ENCODE measurements around the gene ARHGEF19. TPM values are rescaled to one million over a fixed set of nuclear protein-coding genes. Genes with fewer than 3 reads are reported as not detected.

The ARHGEF19 gene
- total and polyA plus RNA-seq, 2 of the 13 experiments (the other 11 are each of a cell fraction or from before 2014, with no cell fraction given): 1.7 to 1.8 TPM

GRCh38 chr1:16164213-16165072 lies 48.0 kb downstream of the ARHGEF19 start (continued):
- TF ChIP-seq HMGXB4 (CRISPR knock-in tag; IDR thresholded peaks at IDR 0.05; ENCODE audit: borderline replicate concordance in 1 of 2, low read depth in 1 of 2) (peak in 1 of 2 experiments; percentile 55; a peak in 1 of 4 replicates), ZNF274 (CRISPR knock-in tag; IDR thresholded peaks at IDR 0.05) (no peak), TFDP1 (CRISPR knock-in tag; IDR thresholded peaks at IDR 0.05; ENCODE audit: borderline replicate concordance) (peak; percentile 40; the same call in 1 of the 2 replicates), ATF3 (CRISPR knock-in tag; IDR thresholded peaks at IDR 0.05) (peak; percentile 93), SIN3A (IDR thresholded peaks at IDR 0.05; ENCODE audit: borderline replicate concordance, low read depth, low read length) (peak; percentile 48; the same call in 1 of the 2 replicates), ZSCAN5A (CRISPR knock-in tag; IDR thresholded peaks at IDR 0.05; ENCODE audit: borderline replicate concordance) (no peak), NCOR1 (IDR thresholded peaks at IDR 0.05; ENCODE audit: borderline replicate concordance, low read length) (peak; percentile 58; the same call in 1 of the 2 replicates), PAF1 (CRISPR knock-in tag; IDR thresholded peaks at IDR 0.05) (no peak), MEIS2 (CRISPR knock-in tag; IDR thresholded peaks at IDR 0.05) (0 out of 2 replicates have a peak, but pooled peaks have one; percentile 33), FOXA1 (IDR thresholded peaks at IDR 0.05) (no peak), FOXA1 (CRISPR knock-in tag; IDR thresholded peaks at IDR 0.05) (peak; percentile 69; the same call in 1 of the 2 replicates), ZNF136 (CRISPR knock-in tag; IDR thresholded peaks at IDR 0.05; ENCODE audit: low read depth) (no peak), BRF2 (CRISPR knock-in tag; IDR thresholded peaks at IDR 0.05) (no peak), HMG20B (CRISPR knock-in tag; conservative IDR thresholded peaks at IDR 0.05) (no peak), ZKSCAN8 (CRISPR knock-in tag; IDR thresholded peaks at IDR 0.05; ENCODE audit: borderline replicate concordance) (no peak), CCAR2 (optimal IDR thresholded peaks at IDR 0.05; ENCODE audit: low read depth, low read length) (no peak), HOXD1 (CRISPR knock-in tag; IDR thresholded peaks at IDR 0.05) (no peak), ZNF883 (CRISPR knock-in tag; IDR thresholded peaks at IDR 0.05; ENCODE audit: not compliant biosample characterization) (no peak), CCDC6 (CRISPR knock-in tag; IDR thresholded peaks at IDR 0.05) (0 out of 2 replicates have a peak, but pooled peaks have one; percentile 35), TEAD3 (CRISPR knock-in tag; optimal IDR thresholded peaks at IDR 0.05; ENCODE audit: borderline replicate concordance) (peak; percentile 42), FOXO1 (CRISPR knock-in tag; IDR thresholded peaks at IDR 0.05) (peak; percentile 63; the same call in 1 of the 2 replicates), YY1 (IDR thresholded peaks at IDR 0.05; ENCODE audit: insufficient read depth, insufficient replicate concordance, low read depth, low read length) (no peak)

Data from HepG2 (cell line).